SU-DHL-6 (cell line): ENCODE data around the gene RNF17.

ENCODE experiments used
- CTCF ChIP-seq: fragments of 200-600 bp; sonication (generic); IDR thresholded peaks from one replicate; pipeline ENCODE4 v1.5.1; 2017; ENCODE audit warnings: antibody characterized with exemption, mild to moderate bottlenecking, low read length, moderate library complexity; ENCODE audit not compliant: insufficient read depth, poor library complexity, severe bottlenecking
- EZH2phosphoT487 ChIP-seq: fragments of 200-600 bp; sonication (generic), shearing (Covaris generic); conservative IDR thresholded peaks from 2 replicates; pipeline ENCODE4 v1.6.1; 2018; ENCODE audit warnings: mild to moderate bottlenecking, antibody characterized with exemption, low read length, moderate library complexity, mixed read lengths

GRCh38 chr13:24742977-24743376 lies 21.0 kb upstream of the RNF17 start:
- TF ChIP-seq CTCF (no peak), EZH2phosphoT487 (no peak)
